Stimulated activated CD8-positive, alpha-beta memory T cell treated with anti-CD3 and anti-CD28 coated beads, Interleukin-15, amount 100 ng/mL, for 24 hours (primary cell): Measurements from ENCODE around the gene MAP1A.

Experiments used
- DNase-seq: peaks from one replicate; pipeline ENCODE4 v3.0.0-alpha.2; 2020; ENCODE audit warnings: low read depth

The MAP1A gene

GRCh38 chr15:43517354-43518196, at the start of gene MAP1A:
Gene MAP1A, plus strand, starts transcription at chr15:43517608. Its CDS starts 3,866 bp downstream, at chr15:43521474.
- no peak for DNase-seq

GRCh38 chr15:43469867-43470266, 47.5 kb upstream of the MAP1A start:
- DNase-seq: no peak

GRCh38 chr15:43471975-43472374, 45.4 kb upstream of the MAP1A start:
- DNase-seq: no peak

DNA sequence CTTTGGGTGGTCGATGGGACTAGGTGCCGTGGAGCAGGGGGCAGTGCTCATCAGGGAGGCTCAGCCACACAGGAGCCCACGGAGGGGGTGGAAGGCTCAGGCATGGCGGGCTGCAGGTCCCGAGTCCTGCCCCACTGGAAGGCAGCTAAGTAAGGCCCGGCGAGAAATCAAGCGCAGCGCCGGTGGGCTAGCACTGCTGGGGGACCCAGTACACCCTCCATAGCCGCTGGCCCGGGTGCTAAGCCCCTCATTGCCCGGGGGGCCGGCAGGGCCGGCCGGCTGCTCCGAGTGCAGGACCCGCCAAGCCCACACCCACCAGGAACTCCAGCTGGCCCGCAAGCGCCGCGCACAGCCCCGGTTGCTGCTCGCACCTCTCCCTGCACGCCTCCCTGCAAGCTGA, 43.5 kb upstream of the MAP1A start:
- no peak for DNase-seq

DNA sequence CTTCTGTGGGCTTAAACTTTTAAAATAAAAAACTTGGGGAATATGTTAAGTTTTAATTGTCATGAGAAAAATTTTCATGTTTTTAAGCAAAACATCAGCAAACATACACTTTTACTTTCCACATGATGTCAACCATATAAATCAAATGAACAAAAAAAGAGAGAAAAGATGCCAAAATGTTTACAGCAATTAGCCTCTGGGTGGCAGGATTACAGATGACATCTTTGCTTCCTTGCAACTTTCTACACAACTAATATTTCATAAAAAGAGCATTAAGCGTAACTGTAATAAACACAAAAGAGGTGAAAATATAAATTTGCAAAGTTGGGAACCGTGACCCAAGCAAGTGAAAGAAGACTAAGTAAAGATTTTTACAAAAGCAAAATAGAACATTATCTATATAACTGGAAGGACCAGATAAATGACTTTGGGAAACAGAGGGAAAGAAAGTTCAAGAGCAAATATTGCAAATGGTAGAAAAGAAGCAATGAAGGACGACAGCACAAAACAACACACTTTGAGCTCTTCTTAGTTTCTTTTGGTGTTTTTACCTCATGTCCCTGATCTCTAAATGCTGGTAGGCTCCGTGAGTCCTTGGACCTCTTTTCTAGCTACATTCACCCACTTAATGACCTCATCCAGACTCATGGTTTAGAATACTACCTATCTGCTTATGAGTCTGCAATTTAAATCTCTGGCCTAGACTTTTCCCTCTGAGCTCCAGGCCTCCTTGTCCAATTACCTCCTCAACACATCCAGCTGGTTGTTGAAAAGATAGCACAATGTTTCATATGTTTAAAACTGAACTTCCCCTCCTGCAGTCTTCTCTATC, 33.9 kb upstream of the MAP1A start:
- no peak for DNase-seq

- no peak for DNase-seq
These were observed 33.0 kb upstream of the MAP1A start for GRCh38 chr15:43484455-43484854.

GRCh38 chr15:43487271-43487895, 30.0 kb upstream of the MAP1A start:
- no peak for DNase-seq

DNA sequence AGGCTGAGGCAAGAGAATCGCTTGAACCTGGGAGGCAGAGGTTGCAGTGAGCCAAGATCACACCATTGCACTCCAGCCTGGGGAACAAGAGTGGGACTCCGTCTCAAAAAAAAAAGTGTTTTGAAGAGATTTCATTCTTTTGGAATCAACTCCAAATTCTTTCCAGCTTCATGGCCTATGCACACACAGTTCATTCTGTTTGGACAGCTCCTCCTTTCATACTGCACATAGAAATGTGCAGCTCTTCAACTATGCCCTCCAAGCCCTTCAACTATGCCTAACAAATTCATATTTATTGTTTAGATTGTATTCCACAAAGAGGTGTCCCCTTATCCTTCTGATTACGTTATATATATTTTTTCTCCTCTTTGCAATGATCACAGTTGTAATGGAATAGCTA, 28.6 kb upstream of the MAP1A start:
- DNase-seq: no peak

GRCh38 chr15:43489191-43489590, 28.2 kb upstream of the MAP1A start:
- DNase-seq: no peak

DNA sequence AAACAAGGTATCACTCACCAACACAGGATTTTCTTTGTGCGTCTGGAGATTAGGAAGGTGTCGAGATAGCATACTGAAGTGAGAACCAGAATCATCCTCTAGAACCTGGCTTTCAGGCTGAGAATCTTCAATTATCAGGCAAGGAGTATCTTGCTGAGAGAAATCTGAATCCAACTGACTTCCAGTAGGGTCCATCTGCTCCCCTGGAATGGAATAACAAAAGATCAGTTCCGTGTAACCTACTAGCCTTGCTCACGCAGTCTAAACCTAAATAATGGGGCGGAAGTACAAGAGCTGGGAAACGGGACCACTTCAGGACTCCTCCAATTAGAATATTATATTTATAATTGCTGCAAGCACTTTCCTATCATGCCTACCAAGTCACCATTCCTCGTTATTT, 25.1 kb upstream of the MAP1A start:
- no peak for DNase-seq

GRCh38 chr15:43492673-43493601, 24.5 kb upstream of the MAP1A start, which contains the start of gene TP53BP1:
Gene TP53BP1, minus strand, starts transcription at chr15:43493156. Its CDS starts 113 bp downstream, at chr15:43493043.
- peak; percentile 74 for DNase-seq

GRCh38 chr15:43493703-43494472, 23.5 kb upstream of the MAP1A start:
- no peak for DNase-seq

- DNase-seq: no peak
These were observed 18.4 kb upstream of the MAP1A start for GRCh38 chr15:43498990-43499389.

- no peak for DNase-seq
These were observed 17.8 kb upstream of the MAP1A start for GRCh38 chr15:43499635-43500034.

DNA sequence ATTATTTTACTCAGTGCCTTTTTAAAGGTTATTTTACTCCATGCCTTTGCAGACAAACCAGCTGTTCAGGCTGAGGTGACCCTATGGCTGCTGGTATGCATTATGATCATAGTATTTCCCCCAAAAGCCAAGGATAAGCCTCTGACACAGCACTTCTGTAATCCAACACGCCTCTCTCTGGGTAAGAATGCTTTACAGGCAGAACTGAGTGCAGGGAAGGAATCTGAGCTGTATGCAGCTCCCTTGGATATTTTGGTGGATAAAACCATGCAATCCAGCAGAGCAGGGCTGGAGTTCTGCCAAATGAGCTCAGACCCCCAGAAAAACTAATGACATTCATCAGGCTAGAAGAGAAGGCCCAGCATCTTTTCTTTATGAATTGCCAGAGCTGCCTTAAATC, 11.7 kb upstream of the MAP1A start:
- DNase-seq: no peak

DNA sequence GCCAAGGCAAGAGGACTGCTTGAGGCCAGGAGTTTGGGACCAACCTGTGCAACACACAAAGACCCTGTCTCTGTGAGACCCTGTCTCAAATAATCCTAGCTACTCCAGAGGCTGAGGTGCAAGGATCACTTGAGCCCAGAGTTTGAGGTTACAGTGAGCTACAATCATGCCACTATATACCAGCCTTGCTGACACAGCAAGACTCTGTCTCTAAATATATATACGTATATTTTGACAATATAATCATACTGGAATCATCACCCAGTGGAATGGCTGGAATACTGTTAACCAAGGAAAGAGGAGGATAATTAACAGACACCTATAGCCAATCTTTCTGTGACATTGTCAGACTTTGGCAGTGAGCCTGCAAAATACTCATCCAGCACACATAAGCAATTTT, 9.0 kb upstream of the MAP1A start:
- DNase-seq: no peak

GRCh38 chr15:43508991-43509659, 8.3 kb upstream of the MAP1A start:
- DNase-seq: no peak

DNA sequence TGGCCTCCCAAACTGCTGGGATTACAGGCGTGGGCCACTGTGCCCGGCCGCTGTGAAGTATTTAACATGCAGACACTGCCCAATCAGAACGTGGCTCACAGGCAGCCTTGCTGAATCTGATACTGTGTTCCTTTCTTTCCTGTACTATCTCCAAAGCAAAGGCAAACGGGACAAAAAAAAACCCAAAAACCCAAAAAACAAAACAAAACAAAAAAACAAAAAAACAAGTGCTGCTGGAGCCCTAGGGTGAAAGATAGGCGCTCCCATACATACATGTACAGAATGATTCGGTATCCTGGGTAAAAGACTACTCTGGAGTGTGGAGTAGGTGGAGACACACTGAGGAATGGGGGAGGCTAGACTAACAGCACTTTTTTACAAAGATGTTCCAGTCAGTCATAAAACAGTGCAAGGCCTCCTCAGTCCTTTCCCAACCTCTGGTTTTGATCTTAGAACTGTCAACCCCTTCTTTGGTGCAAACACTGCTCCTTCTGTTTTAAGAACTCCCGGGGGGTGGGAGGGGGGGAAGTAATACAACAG, 7.7 kb upstream of the MAP1A start:
- DNase-seq: no peak

DNA sequence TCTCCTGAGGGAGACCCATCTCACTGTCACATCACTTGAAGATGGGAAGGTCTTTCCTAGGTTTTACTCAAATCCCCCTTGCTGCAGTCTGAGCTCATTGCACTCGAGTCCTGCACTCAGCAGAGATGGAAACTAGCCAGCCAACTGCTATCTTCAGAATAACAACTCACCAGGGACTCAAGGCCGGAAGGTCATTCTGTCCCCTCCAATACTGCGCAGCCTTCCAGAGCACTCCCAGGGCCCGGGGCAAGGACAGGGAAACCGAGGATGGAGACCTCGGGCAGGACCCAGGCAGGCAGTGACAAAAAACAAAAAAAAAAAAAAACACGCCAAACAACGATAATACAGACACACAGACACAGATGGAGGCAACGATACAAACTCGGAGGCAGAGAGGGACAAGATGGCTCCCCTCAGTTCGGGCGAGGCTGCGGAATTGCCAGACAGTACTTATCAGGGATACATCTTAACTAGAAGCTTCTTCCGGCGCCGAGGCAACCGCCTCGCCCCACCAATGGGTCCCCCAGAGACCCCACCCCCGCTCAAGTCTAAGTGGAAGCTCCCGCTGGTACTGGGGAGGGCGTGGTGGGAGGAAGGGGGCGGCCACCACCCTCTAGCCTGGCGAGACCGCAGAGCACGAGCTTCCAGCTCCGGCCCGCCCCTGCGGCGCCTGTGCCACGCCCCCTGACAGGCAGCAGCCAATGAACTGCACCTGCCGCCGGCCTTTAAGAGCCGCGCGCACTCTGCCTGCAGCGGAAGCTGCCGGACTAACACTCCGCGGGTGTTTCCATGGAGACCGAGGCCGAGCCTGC, 7.0 kb upstream of the MAP1A start:
- peak; percentile 85 for DNase-seq
